22Rv1 (cell line): ENCODE measurements around the gene GRIN3A.

ENCODE experiments used
- H3K27ac ChIP-seq: fragments of 450-650 bp; 2 replicates; pipeline ENCODE4 v1.5.1; 2017
- ZFX ChIP-seq: fragments of 450-650 bp; IDR thresholded peaks from 2 replicates; pipeline ENCODE4 v1.6.1; 2017; ENCODE audit warnings: antibody characterized with exemption, borderline replicate concordance
- TF ChIP-seq, protein P1 (sequence below): fragments of 450-650 bp; IDR thresholded peaks from 2 replicates; pipeline ENCODE4 v1.5.1; 2017; ENCODE audit warnings: mild to moderate bottlenecking

GRIN3A gene

DNA sequence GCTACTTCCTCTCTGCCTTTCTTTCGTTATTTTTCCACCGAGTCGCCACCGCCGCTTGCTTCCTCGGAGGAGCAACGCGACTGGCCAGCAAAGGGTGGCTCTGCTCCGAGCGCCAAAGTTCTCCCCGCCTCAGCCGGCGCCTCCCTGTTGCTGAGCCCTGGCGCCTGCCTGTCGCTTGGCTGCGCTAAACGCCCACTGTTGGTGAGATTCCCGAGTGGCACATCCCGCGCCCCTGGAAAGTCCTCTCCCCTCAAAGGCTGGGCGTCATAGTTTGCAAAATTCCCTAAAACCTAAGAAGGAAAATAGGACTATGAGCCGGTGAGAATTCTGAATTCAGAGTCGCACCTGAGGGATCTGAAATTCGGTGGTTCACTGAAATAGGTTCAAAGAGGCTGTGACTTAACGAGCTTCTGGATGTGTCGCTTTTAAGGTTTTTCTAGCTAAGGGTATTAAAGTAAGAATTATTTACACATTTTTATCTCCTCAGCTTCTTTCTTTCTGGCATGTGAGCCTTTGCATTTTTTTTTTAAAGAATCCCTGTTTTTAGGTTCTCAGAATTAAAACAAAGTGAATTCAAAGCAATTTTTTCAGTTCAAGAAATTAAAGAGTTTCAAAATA, at the start of gene GRIN3A:
TSS of gene GRIN3A (minus strand) at position 82 of the 618 bp plus-strand sequence. CDS start 668 bp downstream, outside the sequence.
- H3K27ac ChIP-seq: peak within 1 kb of the TSS; percentile 88
- TF ChIP-seq ZFX: no peak
- TF ChIP-seq, protein P1, sequence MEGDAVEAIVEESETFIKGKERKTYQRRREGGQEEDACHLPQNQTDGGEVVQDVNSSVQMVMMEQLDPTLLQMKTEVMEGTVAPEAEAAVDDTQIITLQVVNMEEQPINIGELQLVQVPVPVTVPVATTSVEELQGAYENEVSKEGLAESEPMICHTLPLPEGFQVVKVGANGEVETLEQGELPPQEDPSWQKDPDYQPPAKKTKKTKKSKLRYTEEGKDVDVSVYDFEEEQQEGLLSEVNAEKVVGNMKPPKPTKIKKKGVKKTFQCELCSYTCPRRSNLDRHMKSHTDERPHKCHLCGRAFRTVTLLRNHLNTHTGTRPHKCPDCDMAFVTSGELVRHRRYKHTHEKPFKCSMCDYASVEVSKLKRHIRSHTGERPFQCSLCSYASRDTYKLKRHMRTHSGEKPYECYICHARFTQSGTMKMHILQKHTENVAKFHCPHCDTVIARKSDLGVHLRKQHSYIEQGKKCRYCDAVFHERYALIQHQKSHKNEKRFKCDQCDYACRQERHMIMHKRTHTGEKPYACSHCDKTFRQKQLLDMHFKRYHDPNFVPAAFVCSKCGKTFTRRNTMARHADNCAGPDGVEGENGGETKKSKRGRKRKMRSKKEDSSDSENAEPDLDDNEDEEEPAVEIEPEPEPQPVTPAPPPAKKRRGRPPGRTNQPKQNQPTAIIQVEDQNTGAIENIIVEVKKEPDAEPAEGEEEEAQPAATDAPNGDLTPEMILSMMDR: peak; percentile 84

GRCh38 chr9:101787891-101788290, 49.4 kb upstream of the GRIN3A start:
- no peak for TF ChIP-seq ZFX
- TF ChIP-seq, protein P1: no peak

GRCh38 chr9:101778332-101778731, 39.9 kb upstream of the GRIN3A start:
- H3K27ac ChIP-seq: no peak overlapping the region
- TF ChIP-seq, protein P1: no peak
- TF ChIP-seq ZFX: no peak

More at GRCh38 chr9:101787891-101788290, 49.4 kb upstream of the GRIN3A start:
- H3K27ac ChIP-seq: no peak overlapping the region

DNA sequence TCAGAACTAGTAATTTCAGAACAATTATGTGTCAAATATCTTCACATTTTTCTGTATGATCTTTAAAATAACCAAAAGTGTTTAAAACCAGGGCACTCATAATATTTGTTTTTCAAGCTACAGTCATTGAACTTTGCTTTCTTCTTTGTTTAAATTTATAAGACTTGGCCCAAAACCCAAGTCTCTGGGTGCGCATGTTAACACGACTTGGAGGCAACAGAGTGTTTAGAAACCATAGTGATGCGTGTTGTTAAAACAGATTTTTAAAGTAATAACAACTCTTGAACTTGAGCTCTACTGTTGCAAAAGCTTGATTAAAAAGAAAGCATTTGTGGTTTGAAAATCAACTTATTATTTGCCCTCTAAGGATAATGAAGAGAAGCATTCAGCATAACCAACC, 26.0 kb upstream of the GRIN3A start:
- no peak overlapping the region for H3K27ac ChIP-seq
- no peak for TF ChIP-seq ZFX
- TF ChIP-seq, protein P1: no peak

GRCh38 chr9:101758304-101758930, 20.0 kb upstream of the GRIN3A start:
- no peak overlapping the region for H3K27ac ChIP-seq
- TF ChIP-seq ZFX: no peak
- TF ChIP-seq, protein P1: no peak

- TF ChIP-seq, protein P1: no peak
- no peak for TF ChIP-seq ZFX
- H3K27ac ChIP-seq: no peak overlapping the region
These were observed 15.3 kb upstream of the GRIN3A start for GRCh38 chr9:101753716-101754115.

DNA sequence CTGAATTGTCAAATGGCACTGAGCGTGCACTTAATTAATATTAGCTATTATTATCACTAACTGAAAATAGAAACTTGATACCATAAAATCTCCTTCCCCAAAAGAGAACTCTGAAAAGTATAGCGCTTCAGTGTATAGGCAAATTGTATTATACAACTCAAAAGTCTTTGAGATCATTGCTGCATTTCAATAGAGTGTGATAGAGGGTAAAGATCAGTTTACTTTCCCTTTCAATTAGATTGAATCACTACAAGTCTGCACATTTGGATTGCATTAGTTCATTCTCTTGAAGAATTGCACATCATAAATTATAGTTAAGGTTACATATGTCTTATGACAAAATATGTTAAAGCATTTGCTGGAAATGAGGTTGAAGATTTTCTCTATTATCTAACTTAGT, 13.4 kb upstream of the GRIN3A start:
- H3K27ac ChIP-seq: no peak overlapping the region
- TF ChIP-seq, protein P1: no peak
- no peak for TF ChIP-seq ZFX
